ENCODE data around the gene SHF. TPM values are rescaled to one million over a fixed set of nuclear protein-coding genes. Genes with fewer than 3 reads are reported as not detected.
A peak's percentile ranks its signal among the peaks of the same experiment; 100 is the strongest.

Gene SHF
- total RNA-seq, 1 donor from 2014 or later, result 34.6 TPM

DNA sequence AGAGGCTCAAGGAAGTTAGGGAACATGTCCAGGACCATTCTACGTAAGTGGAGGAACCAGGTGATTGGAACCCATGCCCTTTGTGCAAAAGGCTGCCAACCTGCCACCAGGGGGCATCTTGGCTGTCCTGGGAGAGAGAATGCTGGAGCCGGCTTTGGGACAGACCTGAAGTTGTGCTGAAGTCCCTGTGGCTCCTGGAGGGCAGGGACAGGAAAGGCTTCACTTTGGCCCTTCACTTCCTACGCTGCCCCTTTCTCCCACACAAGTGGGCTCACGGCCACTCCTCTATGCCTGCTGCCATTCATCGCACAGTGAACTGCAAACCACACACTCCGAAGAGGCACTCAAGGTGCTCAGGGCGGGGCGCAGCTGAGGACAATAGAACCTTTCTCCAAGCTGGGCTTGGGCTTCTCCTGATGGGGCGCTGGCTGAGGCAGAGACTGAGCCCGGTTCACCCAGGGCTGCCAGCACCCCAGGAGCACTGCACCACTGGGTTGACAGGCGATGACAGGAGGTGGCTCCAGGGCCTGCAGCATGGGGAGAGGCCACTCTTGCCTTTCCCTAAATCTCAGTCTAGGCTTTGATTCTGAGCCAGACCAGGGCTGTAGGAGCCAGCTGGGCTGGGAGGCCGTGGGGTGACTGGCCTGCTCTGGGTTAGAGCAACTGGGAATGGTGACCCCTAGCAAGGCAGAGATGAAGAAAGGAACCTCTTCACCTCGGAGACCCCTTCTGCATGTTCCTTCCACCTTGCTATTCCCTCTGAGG lies 8.4 kb downstream of the SHF start:
- Mint-ChIP-seq H3K27me3 (ENCODE audit: low read depth) (no peaks in the 10 kb centered on the region), H3K4me1 (peaks cover 10% of the 10 kb centered on the region), H3K4me3 (no peak overlapping the region), H3K36me3 (peaks cover 20% of the 10 kb centered on the region), H3K9me3 (no peaks in the 10 kb centered on the region), H3K27ac (no peak overlapping the region)
- TF ChIP-seq CTCF (IDR thresholded peaks at IDR 0.05; ENCODE audit: unreplicated experiment), result peak; percentile 40
- no peak for DNase-seq (ENCODE audit: low spot score in 2 of 2, unreplicated experiment in 2 of 2)

DNA sequence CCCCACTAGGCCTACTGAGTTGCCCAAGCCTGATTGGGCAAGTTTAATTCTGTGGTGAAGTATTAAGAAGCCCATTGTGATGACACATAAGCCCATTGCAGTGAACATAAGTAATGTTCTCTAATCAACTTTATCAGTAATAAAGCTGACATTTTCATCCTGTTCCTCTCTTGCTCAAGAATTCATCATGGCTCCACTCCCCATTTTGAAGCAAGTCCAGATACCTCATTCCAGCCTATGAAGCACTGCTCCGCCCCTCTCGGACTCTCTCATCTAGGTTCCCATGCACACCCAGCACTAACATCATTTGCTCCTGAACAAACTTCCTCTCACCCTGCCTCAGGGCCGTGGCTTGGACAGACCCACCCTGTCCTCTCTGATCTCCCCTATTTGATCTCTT lies 10.5 kb downstream of the SHF start:
- H3K9me3 Mint-ChIP-seq, result no peaks in the 10 kb centered on the region
- no peak overlapping the region for H3K4me3 Mint-ChIP-seq
- no peak for TF ChIP-seq CTCF (IDR thresholded peaks at IDR 0.05; ENCODE audit: unreplicated experiment)
- H3K36me3 Mint-ChIP-seq, result peaks cover 20% of the 10 kb centered on the region
- no peak for DNase-seq (ENCODE audit: low spot score in 2 of 2, unreplicated experiment in 2 of 2)
- H3K4me1 Mint-ChIP-seq, result no peaks in the 10 kb centered on the region
- no peaks in the 10 kb centered on the region for H3K27me3 Mint-ChIP-seq (ENCODE audit: low read depth)
- no peak overlapping the region for H3K27ac Mint-ChIP-seq

GRCh38 chr15:45174577-45174976 lies 13.2 kb downstream of the SHF start:
- Mint-ChIP-seq H3K27me3 (ENCODE audit: low read depth) (no peaks in the 10 kb centered on the region), H3K36me3 (peaks cover 17% of the 10 kb centered on the region), H3K4me1 (peaks cover 3% of the 10 kb centered on the region), H3K27ac (no peak overlapping the region), H3K4me3 (no peak overlapping the region), H3K9me3 (no peaks in the 10 kb centered on the region)
- no peak for DNase-seq (ENCODE audit: low spot score in 2 of 2, unreplicated experiment in 2 of 2)
- no peak for TF ChIP-seq CTCF (IDR thresholded peaks at IDR 0.05; ENCODE audit: unreplicated experiment)

DNA sequence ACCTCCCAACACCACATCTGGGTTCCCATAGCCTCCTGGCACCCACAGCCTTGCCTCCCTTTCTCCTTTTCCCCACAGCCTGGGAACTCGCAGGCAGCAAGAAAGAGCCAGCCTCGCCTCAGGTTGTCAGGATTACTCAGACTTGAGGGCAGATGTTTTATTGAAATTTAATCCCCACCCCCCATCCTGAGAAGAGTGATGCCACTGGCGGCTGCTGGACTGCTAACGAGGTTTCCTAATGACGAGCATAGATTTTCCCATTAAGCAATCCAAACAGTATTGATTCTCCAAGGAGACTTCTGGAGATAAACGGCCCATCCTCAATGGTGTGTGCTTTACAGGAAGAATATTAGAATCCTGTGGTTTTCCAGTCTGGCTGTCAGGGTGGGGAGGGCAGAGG lies 13.7 kb downstream of the SHF start:
- Mint-ChIP-seq H3K27ac (no peak overlapping the region), H3K36me3 (peaks cover 17% of the 10 kb centered on the region), H3K27me3 (ENCODE audit: low read depth) (no peaks in the 10 kb centered on the region), H3K9me3 (no peaks in the 10 kb centered on the region), H3K4me3 (no peak overlapping the region), H3K4me1 (peaks cover 5% of the 10 kb centered on the region)
- no peak for TF ChIP-seq CTCF (IDR thresholded peaks at IDR 0.05; ENCODE audit: unreplicated experiment)
- no peak for DNase-seq (ENCODE audit: low spot score in 2 of 2, unreplicated experiment in 2 of 2)

- no peak overlapping the region for H3K4me3 Mint-ChIP-seq
- peaks cover 14% of the 10 kb centered on the region for H3K4me1 Mint-ChIP-seq
- H3K27me3 Mint-ChIP-seq (ENCODE audit: low read depth), result no peaks in the 10 kb centered on the region
- DNase-seq (ENCODE audit: low spot score in 2 of 2, unreplicated experiment in 2 of 2), result no peak
- H3K27ac Mint-ChIP-seq, result no peak overlapping the region
- no peaks in the 10 kb centered on the region for H3K9me3 Mint-ChIP-seq
- peaks cover 8% of the 10 kb centered on the region for H3K36me3 Mint-ChIP-seq
- TF ChIP-seq CTCF (IDR thresholded peaks at IDR 0.05; ENCODE audit: unreplicated experiment), result no peak
These were observed 15.9 kb downstream of the SHF start for GRCh38 chr15:45171912-45172311.
